Measurements from ENCODE around the gene OR2G3. TPM values are rescaled to one million over a fixed set of nuclear protein-coding genes. Genes with fewer than 3 reads are reported as not detected.

Gene OR2G3
- total RNA-seq, 1 experiment from 2014 or later = not detected

DNA sequence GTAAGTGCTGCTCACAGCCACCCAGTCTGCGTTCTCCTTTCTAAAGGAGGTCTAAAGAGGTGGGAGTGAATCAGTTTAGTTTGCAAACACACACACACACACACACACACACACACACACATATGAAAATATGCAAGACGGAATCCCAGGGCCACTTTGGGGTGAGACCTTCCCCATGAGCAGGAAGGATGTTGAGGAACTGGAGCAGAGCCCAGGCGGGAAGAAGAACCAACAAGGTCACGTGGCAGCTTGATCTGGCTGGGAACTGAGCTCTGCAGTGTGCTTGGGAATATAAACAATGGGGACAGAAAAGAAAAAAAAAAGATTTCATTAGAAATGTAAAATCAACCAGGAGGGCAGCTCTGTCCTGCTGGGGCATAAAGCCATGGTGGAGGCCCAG, 32.6 kb downstream of the OR2G3 start:
- no peak for DNase-seq (ENCODE audit: unreplicated experiment)
- CTCF ChIA-PET = interaction anchor here (0.6 to 1.1 kb wide), 4 partner anchors 42 to 1014 kb away, joined by 3 read pairs; no protein-coding TSS in a partner anchor
- TF ChIP-seq, protein P1, sequence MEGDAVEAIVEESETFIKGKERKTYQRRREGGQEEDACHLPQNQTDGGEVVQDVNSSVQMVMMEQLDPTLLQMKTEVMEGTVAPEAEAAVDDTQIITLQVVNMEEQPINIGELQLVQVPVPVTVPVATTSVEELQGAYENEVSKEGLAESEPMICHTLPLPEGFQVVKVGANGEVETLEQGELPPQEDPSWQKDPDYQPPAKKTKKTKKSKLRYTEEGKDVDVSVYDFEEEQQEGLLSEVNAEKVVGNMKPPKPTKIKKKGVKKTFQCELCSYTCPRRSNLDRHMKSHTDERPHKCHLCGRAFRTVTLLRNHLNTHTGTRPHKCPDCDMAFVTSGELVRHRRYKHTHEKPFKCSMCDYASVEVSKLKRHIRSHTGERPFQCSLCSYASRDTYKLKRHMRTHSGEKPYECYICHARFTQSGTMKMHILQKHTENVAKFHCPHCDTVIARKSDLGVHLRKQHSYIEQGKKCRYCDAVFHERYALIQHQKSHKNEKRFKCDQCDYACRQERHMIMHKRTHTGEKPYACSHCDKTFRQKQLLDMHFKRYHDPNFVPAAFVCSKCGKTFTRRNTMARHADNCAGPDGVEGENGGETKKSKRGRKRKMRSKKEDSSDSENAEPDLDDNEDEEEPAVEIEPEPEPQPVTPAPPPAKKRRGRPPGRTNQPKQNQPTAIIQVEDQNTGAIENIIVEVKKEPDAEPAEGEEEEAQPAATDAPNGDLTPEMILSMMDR (IDR thresholded peaks at IDR 0.05; ENCODE audit: unreplicated experiment) = no peak
- no peak overlapping the region for H3K4me3 Mint-ChIP-seq (ENCODE audit: unreplicated experiment)
- intact Hi-C loops (cut with micrococcal nuclease) = no loop called here
- no peaks in the 10 kb centered on the region for H3K27me3 Mint-ChIP-seq (ENCODE audit: insufficient read depth, unreplicated experiment)
- no peaks in the 10 kb centered on the region for H3K4me1 Mint-ChIP-seq (ENCODE audit: insufficient read depth, unreplicated experiment)
- no peak overlapping the region for H3K27ac Mint-ChIP-seq (ENCODE audit: low read depth, unreplicated experiment)
- H3K36me3 Mint-ChIP-seq (ENCODE audit: insufficient read depth, unreplicated experiment) = no peaks in the 10 kb centered on the region
- peaks cover 14% of the 10 kb centered on the region for H3K9me3 Mint-ChIP-seq (ENCODE audit: unreplicated experiment)
- BruUV-seq (replicated peaks) = no TSS peak
- POLR2A ChIA-PET = no interaction called here

DNA sequence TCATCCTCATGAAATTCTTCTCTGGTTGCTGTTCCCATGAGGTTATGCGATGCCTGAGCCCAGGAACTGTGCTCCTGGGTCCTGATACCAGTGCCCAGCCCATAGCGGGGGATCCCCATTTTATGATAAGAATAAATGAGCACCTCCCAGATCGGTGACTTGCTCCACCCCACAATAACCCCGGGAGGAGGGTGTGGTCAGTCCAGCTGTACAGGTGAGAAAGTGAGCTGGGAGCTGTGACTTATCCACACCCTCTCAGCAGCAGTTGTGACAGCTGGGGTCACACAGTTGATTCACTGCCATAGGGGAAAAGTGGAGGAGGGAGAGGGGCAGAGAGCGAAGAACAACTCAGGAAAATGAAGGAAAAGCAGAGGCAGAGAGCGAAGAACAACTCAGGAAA, 33.4 kb downstream of the OR2G3 start:
- no TSS peak for BruUV-seq (replicated peaks)
- CTCF ChIA-PET = interaction anchor here (1.0 kb wide), 1 partner anchor 41 kb away, joined by 3 read pairs; no protein-coding TSS in a partner anchor
- intact Hi-C loops (cut with micrococcal nuclease) = no loop called here

DNA sequence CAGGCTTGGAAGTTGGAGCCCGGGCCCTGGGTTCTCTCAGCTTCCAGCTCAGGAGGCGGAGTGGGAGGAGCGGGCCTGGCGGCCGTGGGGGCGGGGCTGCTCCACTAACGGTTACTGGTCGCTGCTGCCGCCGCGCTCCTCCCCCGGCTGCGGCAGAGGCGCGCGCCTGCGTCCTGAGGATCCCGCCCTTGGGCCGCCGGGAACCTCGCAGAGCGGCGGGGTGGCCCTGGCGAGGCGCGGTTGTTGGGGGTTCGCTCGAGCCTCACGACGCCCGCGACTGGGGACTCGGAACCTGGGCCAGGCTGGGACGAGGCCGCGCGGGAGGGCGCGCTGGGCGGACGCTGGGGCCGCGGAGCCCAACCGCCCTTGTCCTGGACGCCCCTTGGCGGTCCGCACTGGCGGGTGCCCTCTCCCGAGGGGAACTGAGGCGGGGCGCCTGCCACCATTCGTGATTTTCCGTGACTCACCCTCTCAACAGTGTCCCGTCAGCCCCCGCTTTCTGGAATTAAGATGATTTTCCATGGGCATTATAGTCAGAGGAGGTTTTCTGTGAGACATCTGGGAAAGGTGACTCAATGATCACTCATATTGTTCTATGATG, 34.1 kb downstream of the OR2G3 start:
- CTCF ChIA-PET = no interaction called here
- Mint-ChIP-seq H3K9me3 (ENCODE audit: unreplicated experiment) (peaks cover 9% of the 10 kb centered on the region), H3K4me1 (ENCODE audit: insufficient read depth, unreplicated experiment) (no peaks in the 10 kb centered on the region), H3K27ac (ENCODE audit: low read depth, unreplicated experiment) (no peak overlapping the region), H3K27me3 (ENCODE audit: insufficient read depth, unreplicated experiment) (no peaks in the 10 kb centered on the region), H3K4me3 (ENCODE audit: unreplicated experiment) (no peak overlapping the region), H3K36me3 (ENCODE audit: insufficient read depth, unreplicated experiment) (no peaks in the 10 kb centered on the region)
- no peak for DNase-seq (ENCODE audit: unreplicated experiment)
- intact Hi-C loops (cut with micrococcal nuclease) = no loop called here
- TF ChIP-seq, protein P1 (IDR thresholded peaks at IDR 0.05; ENCODE audit: unreplicated experiment) = no peak
- POLR2A ChIA-PET = no interaction called here
- no TSS peak for BruUV-seq (replicated peaks)

More for the DNA sequence above, 33.4 kb downstream of the OR2G3 start:
- H3K27me3 Mint-ChIP-seq (ENCODE audit: insufficient read depth, unreplicated experiment) = no peaks in the 10 kb centered on the region
- no peak for DNase-seq (ENCODE audit: unreplicated experiment)
- H3K4me1 Mint-ChIP-seq (ENCODE audit: insufficient read depth, unreplicated experiment) = no peaks in the 10 kb centered on the region
- POLR2A ChIA-PET = no interaction called here
- TF ChIP-seq, protein P1 (IDR thresholded peaks at IDR 0.05; ENCODE audit: unreplicated experiment) = no peak
- no peak overlapping the region for H3K4me3 Mint-ChIP-seq (ENCODE audit: unreplicated experiment)
- peaks cover 14% of the 10 kb centered on the region for H3K9me3 Mint-ChIP-seq (ENCODE audit: unreplicated experiment)
- H3K27ac Mint-ChIP-seq (ENCODE audit: low read depth, unreplicated experiment) = no peak overlapping the region
- H3K36me3 Mint-ChIP-seq (ENCODE audit: insufficient read depth, unreplicated experiment) = no peaks in the 10 kb centered on the region

DNA sequence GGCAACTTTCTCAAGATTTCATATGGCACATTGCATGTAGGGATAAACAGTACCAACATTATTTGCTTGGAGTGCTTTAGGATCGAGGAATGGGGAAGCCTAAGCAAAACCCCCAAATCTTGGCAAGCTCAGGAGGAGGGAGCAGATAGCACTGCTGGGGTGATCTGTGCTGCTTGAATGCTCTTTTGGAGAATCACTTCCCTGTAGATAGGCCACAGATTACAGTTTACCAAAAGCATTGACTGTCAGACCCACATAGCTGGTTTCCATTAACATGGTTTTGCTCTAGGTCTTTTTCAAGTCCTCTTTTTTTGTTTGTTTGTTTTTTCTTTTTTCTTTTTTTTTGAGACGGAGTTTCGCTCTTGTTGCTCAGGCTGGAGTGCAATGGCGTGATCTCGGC, 37.4 kb downstream of the OR2G3 start:
- Mint-ChIP-seq H3K36me3 (ENCODE audit: insufficient read depth, unreplicated experiment) (no peaks in the 10 kb centered on the region), H3K27me3 (ENCODE audit: insufficient read depth, unreplicated experiment) (no peaks in the 10 kb centered on the region), H3K9me3 (ENCODE audit: unreplicated experiment) (peaks cover 7% of the 10 kb centered on the region), H3K27ac (ENCODE audit: low read depth, unreplicated experiment) (no peak overlapping the region), H3K4me3 (ENCODE audit: unreplicated experiment) (no peak overlapping the region), H3K4me1 (ENCODE audit: insufficient read depth, unreplicated experiment) (peaks cover 4% of the 10 kb centered on the region)
- no TSS peak for BruUV-seq (replicated peaks)
- DNase-seq (ENCODE audit: unreplicated experiment) = no peak
- TF ChIP-seq, protein P1 (IDR thresholded peaks at IDR 0.05; ENCODE audit: unreplicated experiment) = no peak
- CTCF ChIA-PET = interaction anchor here (1.0 kb wide), 1 partner anchor 26 kb away, joined by 3 read pairs; a partner anchor contains a TSS
- POLR2A ChIA-PET = interaction anchor here (0.6 kb wide), 1 partner anchor 357 kb away, joined by 3 read pairs; no protein-coding TSS in a partner anchor
- intact Hi-C loops (cut with micrococcal nuclease) = no loop called here
